Fibroblast of the aortic adventitia (primary cell): Measurements from ENCODE around the gene UBE2J2. TPM values are rescaled to one million over a fixed set of nuclear protein-coding genes. Genes with fewer than 3 reads are reported as not detected.
"Not testable (repeated sequence)": the region's sequence is repeated elsewhere in the genome, so short reads cannot be mapped to it uniquely, and the experiment has no call there.

Source experiments
- DNase-seq: peaks from one replicate; pipeline ENCODE4 v3.0.0-alpha.2; 2010; ENCODE audit warnings: low read depth
- H3K4me3 ChIP-seq: 2 replicates; pipeline ENCODE4 v1.5.1; 2011; ENCODE audit warnings: low read depth, mild to moderate bottlenecking, control low read depth, low read length, moderate library complexity
- CTCF ChIP-seq: IDR thresholded peaks from 2 replicates; pipeline ENCODE4 v1.5.1; 2011; ENCODE audit warnings: mild to moderate bottlenecking, low read length, control low read depth, inconsistent platforms; ENCODE audit not compliant: insufficient read depth
- total RNA-seq: library from RNA; depleted of rRNA; stranded (reverse); fragments of >200 nt; gene quantifications from 2 replicates; pipeline ENCODE4 v1.2.3, GENCODE V29; 2012; ENCODE audit warnings: low replicate concordance

The UBE2J2 gene
- total RNA-seq, 1 donor, result 35.3 TPM

GRCh38 chr1:1318777-1319645 lies 45.4 kb upstream of the UBE2J2 start:
- H3K4me3 ChIP-seq, result no peak overlapping the region
- no peak for DNase-seq
- TF ChIP-seq CTCF, result no peak

GRCh38 chr1:1318131-1318652 lies 44.5 kb upstream of the UBE2J2 start:
- peak; percentile 96 for DNase-seq
- H3K4me3 ChIP-seq, result no peak overlapping the region
- TF ChIP-seq CTCF, result no peak

- TF ChIP-seq CTCF, result no peak
- DNase-seq, result no peak
- no peak overlapping the region for H3K4me3 ChIP-seq
Measured at GRCh38 chr1:1317420-1317819, 43.8 kb upstream of the UBE2J2 start.

GRCh38 chr1:1316199-1316598 lies 42.5 kb upstream of the UBE2J2 start:
- not testable (repeated sequence) for DNase-seq, H3K4me3 ChIP-seq

- DNase-seq, result no peak
- no peak for TF ChIP-seq CTCF
- no peak overlapping the region for H3K4me3 ChIP-seq
Measured at GRCh38 chr1:1315435-1315954, 41.8 kb upstream of the UBE2J2 start.

GRCh38 chr1:1314678-1315335 lies 41.2 kb upstream of the UBE2J2 start:
- no peak overlapping the region for H3K4me3 ChIP-seq
- no peak for TF ChIP-seq CTCF
- no peak for DNase-seq

- no peak overlapping the region for H3K4me3 ChIP-seq
- no peak for DNase-seq
- no peak for TF ChIP-seq CTCF
Measured at GRCh38 chr1:1314237-1314586, 40.6 kb upstream of the UBE2J2 start.
